IMR-90 (cell line): ENCODE results near the gene SCN11A. TPM values are rescaled to one million over a fixed set of nuclear protein-coding genes. Genes with fewer than 3 reads are reported as not detected.

Experiments
- ATAC-seq: fragments of 200-7000 bp; cut with Tn5 transposase; 2 replicates; pipeline ENCODE4 v1.9.1; 2020; ENCODE audit warnings: low read depth, mild to moderate bottlenecking, moderate library complexity
- BruUV-seq: library from RNA; stranded (reverse); fragments of 400-500 nt; replicated peaks from 2 replicates; lab custom pipeline; 2021; lab: Mats Ljungman, UMichigan
- CTCF ChIA-PET: fragments of 300-600 bp; formaldehyde crosslinking; extraction: SDS; loops from one replicate; lab custom pipeline; 2021; ENCODE audit warnings: antibody characterized with exemption; lab: Yijun Ruan, JAX
- POLR2A ChIA-PET: fragments of 300-600 bp; sonication (Branson Sonifier 250); formaldehyde crosslinking; loops from one replicate; lab custom pipeline; 2022; ENCODE audit warnings: antibody characterized with exemption; ENCODE audit not compliant: unreplicated experiment; lab: Charles Lee
- DNase-seq: peaks from one replicate; pipeline ENCODE4 v3.0.0; 2013
- H2AFZ ChIP-seq: replicated peaks from 2 replicates; pipeline ENCODE3; 2013; ENCODE audit warnings: low read length, mild to moderate bottlenecking; ENCODE audit not compliant: poor library complexity
- H2AK5ac ChIP-seq: 2 replicates; pipeline ENCODE4 v1.6.1; 2013; ENCODE audit warnings: low read depth, low read length, inconsistent platforms
- H2AK9ac ChIP-seq: replicated peaks from 2 replicates; pipeline ENCODE3; 2013; ENCODE audit warnings: mild to moderate bottlenecking, low read depth, low read length, moderate library complexity; ENCODE audit not compliant: poor library complexity
- H2BK120ac ChIP-seq: 2 replicates; pipeline ENCODE4 v1.6.1; 2013; ENCODE audit warnings: low read depth, low read length, inconsistent platforms
- H2BK15ac ChIP-seq: 3 replicates; pipeline ENCODE4 v1.6.1; 2013; ENCODE audit warnings: low read depth, low read length, inconsistent platforms
- H2BK20ac ChIP-seq: 2 replicates; pipeline ENCODE4 v1.6.1; 2013; ENCODE audit warnings: low read depth, mild to moderate bottlenecking, inconsistent platforms, low read length, moderate library complexity
- H2BK5ac ChIP-seq: 2 replicates; pipeline ENCODE4 v1.6.1; 2013; ENCODE audit warnings: mild to moderate bottlenecking, low read depth, low read length, inconsistent platforms; ENCODE audit not compliant: poor library complexity, severe bottlenecking
- H3K14ac ChIP-seq: replicated peaks from 2 replicates; pipeline ENCODE4 v1.6.1; 2013; ENCODE audit warnings: low read depth, low read length, inconsistent platforms
- H3K18ac ChIP-seq: 2 replicates; pipeline ENCODE4 v1.6.1; 2013; ENCODE audit warnings: low read depth, low read length, control low read depth
- H3K23ac ChIP-seq: 2 replicates; pipeline ENCODE4 v1.6.1; 2013; ENCODE audit warnings: low read depth, low read length, inconsistent platforms
- H3K27ac ChIP-seq: 2 replicates; pipeline ENCODE4 v1.5.1; 2013; ENCODE audit warnings: mild to moderate bottlenecking, control low read depth, low read length; ENCODE audit not compliant: insufficient read depth
- H3K27me3 ChIP-seq: 2 replicates; pipeline ENCODE4 v1.6.1; 2013; ENCODE audit warnings: low read length; ENCODE audit not compliant: control insufficient read depth, insufficient read depth
- H3K36me3 ChIP-seq: 2 replicates; pipeline ENCODE4 v1.6.1; 2013; ENCODE audit warnings: low read length, mixed read lengths; ENCODE audit not compliant: control insufficient read depth, insufficient read depth
- H3K4ac ChIP-seq: 2 replicates; pipeline ENCODE4 v1.6.1; 2013; ENCODE audit warnings: low read depth, low read length, inconsistent platforms
- H3K4me1 ChIP-seq: 2 replicates; pipeline ENCODE4 v1.6.1; 2013; ENCODE audit warnings: low read length, mixed read lengths; ENCODE audit not compliant: control insufficient read depth, insufficient read depth
- H3K4me2 ChIP-seq: 2 replicates; pipeline ENCODE4 v1.6.1; 2013; ENCODE audit warnings: low read depth, mild to moderate bottlenecking, control low read depth, low read length, moderate library complexity
- H3K4me3 ChIP-seq: 2 replicates; pipeline ENCODE4 v1.5.1; 2013; ENCODE audit warnings: low read depth, mild to moderate bottlenecking, control low read depth, low read length, moderate library complexity; ENCODE audit not compliant: insufficient read depth
- H3K56ac ChIP-seq: 2 replicates; pipeline ENCODE4 v1.6.1; 2013; ENCODE audit warnings: low read length, inconsistent platforms; ENCODE audit not compliant: insufficient read depth; ENCODE audit errors: extremely low read depth
- H3K79me1 ChIP-seq, 2 experiments: 2 replicates each; pipeline ENCODE4 v1.6.1; 2013; ENCODE audit warnings: low read length in 2 of 2, inconsistent platforms in 1 of 2, low read depth in 1 of 2
- H3K9ac ChIP-seq: 2 replicates; pipeline ENCODE4 v1.6.1; 2013; ENCODE audit warnings: low read depth, low read length, control low read depth
- H3K9me1 ChIP-seq: 2 replicates; pipeline ENCODE4 v1.6.1; 2013; ENCODE audit warnings: low read length, inconsistent platforms; ENCODE audit not compliant: insufficient read depth
- H3K9me3 ChIP-seq: 2 replicates; pipeline ENCODE4 v1.6.1; 2013; ENCODE audit warnings: low read length; ENCODE audit not compliant: control insufficient read depth, insufficient read depth
- H4K20me1 ChIP-seq: 2 replicates; pipeline ENCODE4 v1.6.1; 2013; ENCODE audit warnings: low read length, inconsistent platforms; ENCODE audit not compliant: insufficient read depth
- H4K5ac ChIP-seq: 2 replicates; pipeline ENCODE4 v1.6.1; 2013; ENCODE audit warnings: mild to moderate bottlenecking, low read depth, low read length, control low read depth
- H4K8ac ChIP-seq, 2 experiments: 2 replicates each; pipeline ENCODE4 v1.6.1; 2013; ENCODE audit warnings: low read depth in 2 of 2, low read length in 2 of 2, control low read depth in 1 of 2, inconsistent platforms in 1 of 2
- H4K91ac ChIP-seq: 2 replicates; pipeline ENCODE4 v1.6.1; 2013; ENCODE audit warnings: low read depth, low read length, inconsistent platforms; ENCODE audit not compliant: insufficient read depth
- BHLHE40 ChIP-seq: fragments of 150-350 bp; IDR thresholded peaks from 2 replicates; pipeline ENCODE4 v1.6.1; 2016; ENCODE audit warnings: mild to moderate bottlenecking, low read depth, low read length
- MAZ ChIP-seq: IDR thresholded peaks from 2 replicates; pipeline ENCODE4 v1.6.1; 2012; ENCODE audit warnings: low read depth, mild to moderate bottlenecking, low read length, improper control_type of control experiment, moderate library complexity, borderline replicate concordance
- POLR2A ChIP-seq: IDR thresholded peaks from 2 replicates; pipeline ENCODE4 v1.6.1; 2012; ENCODE audit warnings: mild to moderate bottlenecking, low read depth, low read length
- WGBS, 2 experiments: methylation state at CpG; one replicate each; pipeline versions ENCODE4 v1.1.5 to v1.1.7; 2013; ENCODE audit warnings: missing lambda C conversion rate in 2 of 2; ENCODE audit not compliant: insufficient read length in 1 of 2; ENCODE audit errors: extremely low coverage in 2 of 2; 5-methylcytosine and 5-hydroxymethylcytosine counted together
- dilution Hi-C: fragments of 300-500 bp; cut with HindIII; formaldehyde crosslinking; loops from one replicate; pipeline ENCODE4 v1.14.3; 2018; ENCODE audit warnings: low sequenced_read_pairs; ENCODE audit not compliant: unreplicated experiment
- in situ Hi-C: fragments of 300-500 bp; cut with MboI; formaldehyde crosslinking; loops from 3 replicates; pipeline ENCODE4 v1.14.3; 2019; ENCODE audit warnings: low sequenced_read_pairs, inconsistent platforms, mixed read lengths
- intact Hi-C: fragments of 100-400 bp; cut with micrococcal nuclease; formaldehyde crosslinking; loops from 2 replicates; pipeline ENCODE4 v1.10.0; 2022
- polyA plus RNA-seq, 3 experiments: library from polyadenylated mRNA; depleted of rRNA; stranded (reverse); fragments of >200 nt; gene quantifications; 2 replicates each; pipeline ENCODE4 v1.2.3, GENCODE V29; 2012; ENCODE audit warnings: low replicate concordance in 1 of 3
- total RNA-seq: library from RNA; depleted of rRNA; stranded (reverse); fragments of >200 nt; gene quantifications from 2 replicates; pipeline ENCODE4 v1.2.3, GENCODE V29; 2012

Gene SCN11A
- total and polyA plus RNA-seq, 2 of the 4 experiments (the other 2 are of a cell fraction) = under 0.01 to 0.02 TPM

DNA sequence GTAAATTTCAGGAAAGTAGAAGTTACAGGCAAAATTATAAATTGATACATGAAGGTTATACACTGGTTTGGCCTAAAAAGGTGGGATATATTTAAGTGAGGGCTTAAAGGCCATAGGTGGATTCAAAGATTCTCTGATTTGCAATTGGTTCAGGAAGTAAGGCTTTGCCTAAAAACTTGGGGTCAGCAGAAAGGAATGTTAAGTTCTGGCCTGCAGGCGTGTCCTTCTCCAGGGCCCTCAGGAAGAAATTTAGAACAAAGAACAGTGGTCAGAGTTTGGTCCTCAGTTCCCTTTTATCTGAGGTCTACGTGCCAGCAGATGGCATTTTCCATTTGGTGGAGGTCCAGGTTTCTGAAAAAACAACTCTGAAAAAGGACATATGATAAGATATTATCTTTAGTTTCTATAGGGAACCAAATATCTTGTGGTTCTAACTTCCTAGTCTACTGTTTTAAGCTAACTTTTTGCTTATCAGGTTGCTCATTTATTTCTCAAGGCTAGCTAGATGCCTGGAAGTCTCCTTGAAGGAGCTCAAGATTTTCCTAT, 40.5 kb downstream of the SCN11A start:
- no peak overlapping the region for H3K4me3 ChIP-seq
- dilution Hi-C loops (no loop called here), intact Hi-C loops (no loop called here), in situ Hi-C loops (no loop called here)
- H3K9ac ChIP-seq = no peak overlapping the region
- H2AFZ ChIP-seq = no peak overlapping the region
- no peak overlapping the region for H4K8ac ChIP-seq
- no peak overlapping the region for H2BK15ac ChIP-seq
- no peak for ATAC-seq
- ChIA-PET CTCF (interaction anchor here (1.0 kb wide), 1 partner anchor 11 kb away, joined by 5 read pairs; no protein-coding TSS in a partner anchor), POLR2A (no interaction called here)
- H3K9me3 ChIP-seq = no peaks in the 10 kb centered on the region
- TF ChIP-seq BHLHE40 = no peak
- no peak for TF ChIP-seq MAZ
- TF ChIP-seq POLR2A = no peak
- no peak overlapping the region for H2AK5ac ChIP-seq
- no CpG with 5 or more reads among the region's 2 CpGs for WGBS, 2 experiments
- no peaks in the 10 kb centered on the region; the same call in 1 of the 2 replicates for H3K27me3 ChIP-seq
- no TSS peak for BruUV-seq
- H4K20me1 ChIP-seq = no peaks in the 10 kb centered on the region
- no peak overlapping the region for H4K91ac ChIP-seq
- no peak overlapping the region for H2AK9ac ChIP-seq
- no peak for DNase-seq
- H3K9me1 ChIP-seq = no peaks in the 10 kb centered on the region
- no peak overlapping the region for H4K5ac ChIP-seq
- H2BK120ac ChIP-seq = no peak overlapping the region
- no peak overlapping the region for H3K27ac ChIP-seq
- no peak overlapping the region for H2BK5ac ChIP-seq
- no peak overlapping the region for H2BK20ac ChIP-seq
- no peak overlapping the region for H3K18ac ChIP-seq
- H3K4me1 ChIP-seq = no peaks in the 10 kb centered on the region
- H3K4me2 ChIP-seq = no peak overlapping the region
- H3K4ac ChIP-seq = no peak overlapping the region
- no peak overlapping the region for H3K14ac ChIP-seq
- no peak overlapping the region for H3K23ac ChIP-seq
- no peak overlapping the region for H3K56ac ChIP-seq
- H3K36me3 ChIP-seq = no peaks in the 10 kb centered on the region
- no peaks in the 10 kb centered on the region for H3K79me1 ChIP-seq
